HEK293 (cell line): ENCODE data around the gene PIGL.

ENCODE experiments used
- CTCF ChIA-PET: fragments of 350-600 bp; formaldehyde crosslinking; extraction: SDS; loops from one replicate; lab custom pipeline; 2021; ENCODE audit warnings: antibody characterized with exemption; lab: Yijun Ruan, JAX
- POLR2A ChIA-PET: fragments of 300-600 bp; formaldehyde crosslinking; extraction: SDS; loops from one replicate; lab custom pipeline; 2020; ENCODE audit warnings: antibody characterized with exemption, inconsistent platforms; lab: Yijun Ruan, JAX
- H3K27ac ChIP-seq: fragments of 200-500 bp; sonication (Bioruptor generic); 2 replicates; pipeline ENCODE4 v1.5.1; 2014; ENCODE audit warnings: low read depth, low read length, control low read depth, inconsistent platforms; ENCODE audit errors: extremely low read depth
- H3K36me3 ChIP-seq, 2 experiments: fragments of 200-500 bp in 1 of 2; sonication (Bioruptor generic) in 1 of 2; 1 replicate in 1 of 2; 2 replicates in 1 of 2; pipeline ENCODE4 v1.5.1; 2014 to 2017; ENCODE audit warnings: inconsistent platforms in 2 of 2, low read length in 2 of 2; ENCODE audit not compliant: control insufficient read depth in 2 of 2, insufficient read depth in 1 of 2
- H3K4me1 ChIP-seq: fragments of 200-500 bp; sonication (Bioruptor generic); 2 replicates; pipeline ENCODE4 v1.5.1; 2014; ENCODE audit warnings: mild to moderate bottlenecking, low read length, inconsistent platforms; ENCODE audit not compliant: control insufficient read depth, insufficient read depth
- H3K4me3 ChIP-seq: 2 replicates; pipeline ENCODE4 v1.5.1; 2011; ENCODE audit warnings: low read depth, mild to moderate bottlenecking, control low read depth, low read length, moderate library complexity
- H3K9me3 ChIP-seq: fragments of 200-500 bp; sonication (Bioruptor generic); 2 replicates; pipeline ENCODE4 v1.5.1; 2014; ENCODE audit warnings: low read depth, low read length, inconsistent platforms; ENCODE audit not compliant: control insufficient read depth, insufficient read depth
- EGR2 ChIP-seq: fragments of 450-650 bp; formaldehyde crosslinking; IDR thresholded peaks from 2 replicates; pipeline ENCODE4 v1.5.1; 2016; ENCODE audit warnings: low read depth, missing biosample characterization, missing genetic modification characterization
- HIC1 ChIP-seq: fragments of 450-650 bp; formaldehyde crosslinking; IDR thresholded peaks from 2 replicates; pipeline ENCODE4 v1.5.1; 2016; ENCODE audit warnings: missing biosample characterization, missing genetic modification characterization
- KLF9 ChIP-seq: fragments of 450-650 bp; formaldehyde crosslinking; IDR thresholded peaks from 2 replicates; pipeline ENCODE4 v1.5.1; 2016; ENCODE audit warnings: missing biosample characterization, missing genetic modification characterization, low read depth
- REPIN1 ChIP-seq: fragments of 450-650 bp; formaldehyde crosslinking; IDR thresholded peaks from 2 replicates; pipeline ENCODE4 v1.5.1; 2017; ENCODE audit warnings: missing biosample characterization, missing genetic modification characterization, low read depth
- TCF7L2 ChIP-seq: IDR thresholded peaks from 2 replicates; pipeline ENCODE4 v1.6.1; 2011; ENCODE audit warnings: low read depth, mild to moderate bottlenecking, inconsistent platforms, low read length, moderate library complexity, borderline replicate concordance
- ZBTB17 ChIP-seq: fragments of 450-650 bp; formaldehyde crosslinking; IDR thresholded peaks from 2 replicates; pipeline ENCODE4 v1.5.1; 2016; ENCODE audit warnings: missing biosample characterization, missing genetic modification characterization
- ZBTB8A ChIP-seq: fragments of 450-650 bp; formaldehyde crosslinking; IDR thresholded peaks from 2 replicates; pipeline ENCODE4 v1.5.1; 2016; ENCODE audit warnings: missing biosample characterization, missing genetic modification characterization
- ZEB2 ChIP-seq: fragments of 450-650 bp; formaldehyde crosslinking; IDR thresholded peaks from 2 replicates; pipeline ENCODE4 v1.5.1; 2016; ENCODE audit warnings: missing biosample characterization, missing genetic modification characterization
- ZFHX2 ChIP-seq: fragments of 450-650 bp; formaldehyde crosslinking; conservative IDR thresholded peaks from 2 replicates; pipeline ENCODE4 v1.5.1; 2016; ENCODE audit warnings: missing biosample characterization, missing genetic modification characterization
- ZNF121 ChIP-seq: fragments of 450-650 bp; formaldehyde crosslinking; IDR thresholded peaks from 2 replicates; pipeline ENCODE4 v1.5.1; 2016; ENCODE audit warnings: missing biosample characterization, missing genetic modification characterization
- ZNF157 ChIP-seq: fragments of 450-650 bp; formaldehyde crosslinking; IDR thresholded peaks from 2 replicates; pipeline ENCODE4 v1.5.1; 2016; ENCODE audit warnings: missing biosample characterization, missing genetic modification characterization
- ZNF19 ChIP-seq: fragments of 450-650 bp; formaldehyde crosslinking; IDR thresholded peaks from 2 replicates; pipeline ENCODE4; 2016; ENCODE audit warnings: missing biosample characterization, missing genetic modification characterization, low read depth
- ZNF221 ChIP-seq: fragments of 450-650 bp; formaldehyde crosslinking; IDR thresholded peaks from 2 replicates; pipeline ENCODE4 v1.5.1; 2017; ENCODE audit warnings: missing biosample characterization, missing genetic modification characterization, borderline replicate concordance
- ZNF24 ChIP-seq: fragments of 450-650 bp; formaldehyde crosslinking; IDR thresholded peaks from 2 replicates; pipeline ENCODE4 v1.5.1; 2016; ENCODE audit warnings: missing biosample characterization, missing genetic modification characterization
- ZNF350 ChIP-seq: fragments of 450-650 bp; formaldehyde crosslinking; IDR thresholded peaks from 2 replicates; pipeline ENCODE4 v1.5.0; 2017; ENCODE audit warnings: missing biosample characterization, mild to moderate bottlenecking, missing genetic modification characterization
- ZNF394 ChIP-seq: fragments of 450-650 bp; formaldehyde crosslinking; IDR thresholded peaks from 2 replicates; pipeline ENCODE4 v1.5.1; 2016; ENCODE audit warnings: missing biosample characterization, missing genetic modification characterization, mild to moderate bottlenecking, moderate library complexity, borderline replicate concordance
- ZNF549 ChIP-seq: fragments of 450-650 bp; IDR thresholded peaks from 2 replicates; pipeline ENCODE4 v1.5.1; 2018; ENCODE audit warnings: missing biosample characterization, missing genetic modification characterization, mild to moderate bottlenecking, inconsistent platforms, moderate library complexity
- ZNF560 ChIP-seq: fragments of 450-650 bp; formaldehyde crosslinking; IDR thresholded peaks from 2 replicates; pipeline ENCODE4 v1.5.1; 2017; ENCODE audit warnings: missing biosample characterization, missing genetic modification characterization, borderline replicate concordance
- ZNF610 ChIP-seq: fragments of 450-650 bp; formaldehyde crosslinking; IDR thresholded peaks from 2 replicates; pipeline ENCODE4 v1.5.1; 2016; ENCODE audit warnings: missing biosample characterization, missing genetic modification characterization, borderline replicate concordance
- ZNF654 ChIP-seq: fragments of 450-650 bp; formaldehyde crosslinking; IDR thresholded peaks from 2 replicates; pipeline ENCODE4 v1.5.1; 2016; ENCODE audit warnings: low read depth, missing biosample characterization, missing genetic modification characterization
- ZNF660 ChIP-seq: fragments of 450-650 bp; IDR thresholded peaks from 2 replicates; pipeline ENCODE4 v1.5.1; 2018; ENCODE audit warnings: missing biosample characterization, mild to moderate bottlenecking, missing genetic modification characterization
- ZNF664 ChIP-seq: fragments of 450-650 bp; formaldehyde crosslinking; IDR thresholded peaks from 2 replicates; pipeline ENCODE4 v1.5.1; 2016; ENCODE audit warnings: missing biosample characterization, missing genetic modification characterization
- ZNF776 ChIP-seq: fragments of 450-650 bp; formaldehyde crosslinking; IDR thresholded peaks from 2 replicates; pipeline ENCODE4 v1.5.0; 2017; ENCODE audit warnings: missing biosample characterization, missing genetic modification characterization, borderline replicate concordance
- ZNF830 ChIP-seq: fragments of 450-650 bp; IDR thresholded peaks from 2 replicates; pipeline ENCODE4 v1.5.0; 2018; ENCODE audit warnings: missing biosample characterization, missing genetic modification characterization, low read depth, mild to moderate bottlenecking, moderate library complexity
- ZNF837 ChIP-seq: fragments of 450-650 bp; formaldehyde crosslinking; IDR thresholded peaks from 2 replicates; pipeline ENCODE4 v1.5.1; 2016; ENCODE audit warnings: missing biosample characterization, missing genetic modification characterization
- ZSCAN16 ChIP-seq: fragments of 450-650 bp; formaldehyde crosslinking; IDR thresholded peaks from 2 replicates; pipeline ENCODE4 v1.5.1; 2016; ENCODE audit warnings: missing biosample characterization, missing genetic modification characterization
- ZSCAN23 ChIP-seq: fragments of 450-650 bp; formaldehyde crosslinking; IDR thresholded peaks from 2 replicates; pipeline ENCODE4 v1.5.1; 2016; ENCODE audit warnings: missing biosample characterization, missing genetic modification characterization
- TF ChIP-seq, protein P1 (sequence below): fragments of 450-650 bp; formaldehyde crosslinking; IDR thresholded peaks from 2 replicates; pipeline ENCODE4 v1.5.1; 2016; ENCODE audit warnings: missing biosample characterization, missing genetic modification characterization
- TF ChIP-seq, protein P2 (sequence below): fragments of 450-650 bp; formaldehyde crosslinking; IDR thresholded peaks from 2 replicates; pipeline ENCODE4 v1.5.1; 2016; ENCODE audit warnings: missing biosample characterization, missing genetic modification characterization

PIGL gene

DNA sequence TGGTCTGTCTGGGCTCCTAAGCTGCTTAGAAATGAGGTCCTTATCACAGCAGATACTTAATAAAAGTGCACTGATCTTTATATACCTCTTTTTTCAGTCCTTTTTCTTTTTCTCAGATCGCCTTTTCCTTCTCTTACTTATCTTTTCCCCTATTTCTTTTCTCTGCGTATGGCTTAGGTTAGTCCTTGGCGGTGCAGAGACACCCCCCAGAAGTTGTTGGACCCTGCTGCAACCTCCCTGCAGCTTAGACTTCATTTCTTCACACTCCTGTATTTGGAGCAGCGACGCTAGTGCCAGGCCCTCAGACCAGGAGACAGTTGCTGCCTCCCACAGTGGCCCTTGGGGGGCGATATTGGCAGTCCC lies 68.6 kb downstream of the PIGL start:
- peaks cover 14% of the 10 kb centered on the region for H3K4me1 ChIP-seq
- TF ChIP-seq ZSCAN23 (tag by site-specific recombination) (no peak), ZBTB17 (no peak), TCF7L2 (no peak), ZNF24 (tag by site-specific recombination) (0 out of 2 replicates have a peak, but pooled peaks have one; percentile 57), ZNF654 (tag by site-specific recombination) (0 out of 2 replicates have a peak, but pooled peaks have one; percentile 5)
- TF ChIP-seq, protein P1, sequence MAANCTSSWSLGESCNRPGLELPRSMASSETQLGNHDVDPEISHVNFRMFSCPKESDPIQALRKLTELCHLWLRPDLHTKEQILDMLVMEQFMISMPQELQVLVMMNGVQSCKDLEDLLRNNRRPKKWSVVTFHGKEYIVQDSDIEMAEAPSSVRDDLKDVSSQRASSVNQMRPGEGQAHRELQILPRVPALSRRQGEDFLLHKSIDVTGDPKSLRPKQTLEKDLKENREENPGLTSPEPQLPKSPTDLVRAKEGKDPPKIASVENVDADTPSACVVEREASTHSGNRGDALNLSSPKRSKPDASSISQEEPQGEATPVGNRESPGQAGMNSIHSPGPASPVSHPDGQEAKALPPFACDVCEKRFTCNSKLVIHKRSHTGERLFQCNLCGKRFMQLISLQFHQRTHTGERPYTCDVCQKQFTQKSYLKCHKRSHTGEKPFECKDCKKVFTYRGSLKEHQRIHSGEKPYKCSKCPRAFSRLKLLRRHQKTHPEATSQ = no peak
- TF ChIP-seq, all 188 proteins: peak for 2
- H3K4me3 ChIP-seq = peak overlapping the region; percentile 3; the same call in 1 of the 2 replicates
- POLR2A ChIA-PET = interaction anchor here (0.5 to 2.0 kb wide), 6 partner anchors 19 to 153 kb away, joined by 3 to 15 read pairs (median 10); partner anchors contain the start of genes CENPV, NCOR1 and UBB
- peak overlapping the region; percentile 72 for H3K27ac ChIP-seq
- CTCF ChIA-PET = interaction anchor here (0.6 to 3.3 kb wide), 21 partner anchors 9 to 1049 kb away, joined by 3 to 20 read pairs (median 5); no protein-coding TSS in a partner anchor
- no peaks in the 10 kb centered on the region for H3K36me3 ChIP-seq
- no peaks in the 10 kb centered on the region for H3K9me3 ChIP-seq

GRCh38 chr17:16286009-16286946 lies 69.3 kb downstream of the PIGL start:
- peaks cover 14% of the 10 kb centered on the region for H3K4me1 ChIP-seq
- CTCF ChIA-PET = interaction anchor here (0.5 to 3.3 kb wide), 26 partner anchors 8 to 1050 kb away, joined by 3 to 20 read pairs (median 4); partner anchors contain the start of gene NCOR1
- peak overlapping the region; percentile 3 for H3K4me3 ChIP-seq
- peak overlapping the region; percentile 72 for H3K27ac ChIP-seq
- H3K9me3 ChIP-seq = no peaks in the 10 kb centered on the region
- POLR2A ChIA-PET = interaction anchor here (0.5 to 2.0 kb wide), 7 partner anchors 19 to 152 kb away, joined by 3 to 15 read pairs (median 10); partner anchors contain the start of genes CENPV, NCOR1 and UBB
- H3K36me3 ChIP-seq = no peaks in the 10 kb centered on the region
- TF ChIP-seq REPIN1 = no peak
- TF ChIP-seq, protein P2, sequence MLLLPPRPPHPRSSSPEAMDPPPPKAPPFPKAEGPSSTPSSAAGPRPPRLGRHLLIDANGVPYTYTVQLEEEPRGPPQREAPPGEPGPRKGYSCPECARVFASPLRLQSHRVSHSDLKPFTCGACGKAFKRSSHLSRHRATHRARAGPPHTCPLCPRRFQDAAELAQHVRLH (tag by site-specific recombination) = no peak
- TF ChIP-seq ZNF549 (tag by site-specific recombination) = no peak
- peak; percentile 65; the same call in 1 of the 2 replicates for TF ChIP-seq ZNF660 (tag by site-specific recombination)
- no peak for TF ChIP-seq ZNF19 (tag by site-specific recombination)
- TF ChIP-seq ZNF24 (tag by site-specific recombination) = 0 out of 2 replicates have a peak, but pooled peaks have one; percentile 7
- TF ChIP-seq ZNF121 (tag by site-specific recombination) = no peak
- TF ChIP-seq ZNF837 = no peak
- no peak for TF ChIP-seq ZNF350
- no peak for TF ChIP-seq ZNF560 (tag by site-specific recombination)
- no peak for TF ChIP-seq ZNF610 (tag by site-specific recombination)
- TF ChIP-seq ZNF776 (tag by site-specific recombination) = no peak
- TF ChIP-seq ZEB2 (tag by site-specific recombination) = no peak; the same call in 1 of the 2 replicates
- TF ChIP-seq ZNF830 (tag by site-specific recombination) = no peak
- TF ChIP-seq ZNF221 (tag by site-specific recombination) = no peak
- TF ChIP-seq ZNF664 (tag by site-specific recombination) = no peak
- TF ChIP-seq EGR2 (tag by site-specific recombination) = peak; percentile 54
- no peak for TF ChIP-seq ZSCAN16
- TF ChIP-seq ZNF157 (tag by site-specific recombination) = no peak
- TF ChIP-seq ZNF394 (tag by site-specific recombination) = 0 out of 2 replicates have a peak, but pooled peaks have one; percentile 25
- TF ChIP-seq KLF9 (tag by site-specific recombination) = no peak
- no peak for TF ChIP-seq ZBTB8A (tag by site-specific recombination)
- peak; percentile 66 for TF ChIP-seq ZFHX2
- peak; percentile 33; the same call in 1 of the 2 replicates for TF ChIP-seq HIC1 (tag by site-specific recombination)
